AG09309 (cell line): Measurements from ENCODE around the gene PHLDB2.

Experiments
- DNase-seq: peaks from one replicate; pipeline ENCODE4 v3.0.0-alpha.2; 2010; ENCODE audit warnings: low read depth
- H3K4me3 ChIP-seq: 2 replicates; pipeline ENCODE4 v1.5.1; 2011; ENCODE audit warnings: mild to moderate bottlenecking, low read depth, low read length, moderate library complexity; ENCODE audit not compliant: control insufficient read depth
- TF ChIP-seq, protein P1 (sequence below): IDR thresholded peaks from 2 replicates; pipeline ENCODE4 v1.5.1; 2011; ENCODE audit warnings: mild to moderate bottlenecking, low read depth, low read length, inconsistent platforms; ENCODE audit not compliant: insufficient read depth, control insufficient read depth; ENCODE audit errors: missing control alignments

Gene PHLDB2

DNA sequence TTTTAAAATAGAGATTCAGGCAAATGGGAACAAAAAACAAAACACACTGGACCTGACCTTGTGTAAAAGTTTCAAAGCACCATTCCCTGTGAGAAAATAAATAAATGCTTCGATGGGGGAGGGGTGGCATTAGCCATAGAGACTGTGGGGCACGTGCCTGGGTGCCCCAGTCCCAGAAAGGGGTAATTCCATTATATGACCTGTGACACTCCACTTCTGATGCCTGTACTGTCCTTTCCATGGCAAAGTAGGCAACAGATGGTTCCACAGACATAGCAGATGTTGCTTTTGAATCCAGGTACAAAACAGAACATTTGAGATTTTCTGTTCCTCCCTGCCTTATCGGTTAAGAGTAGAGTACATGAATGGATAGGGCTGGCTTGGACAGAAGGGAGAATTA is 3.9 kb downstream of the PHLDB2 start:
- DNase-seq, result no peak
- TF ChIP-seq, protein P1, sequence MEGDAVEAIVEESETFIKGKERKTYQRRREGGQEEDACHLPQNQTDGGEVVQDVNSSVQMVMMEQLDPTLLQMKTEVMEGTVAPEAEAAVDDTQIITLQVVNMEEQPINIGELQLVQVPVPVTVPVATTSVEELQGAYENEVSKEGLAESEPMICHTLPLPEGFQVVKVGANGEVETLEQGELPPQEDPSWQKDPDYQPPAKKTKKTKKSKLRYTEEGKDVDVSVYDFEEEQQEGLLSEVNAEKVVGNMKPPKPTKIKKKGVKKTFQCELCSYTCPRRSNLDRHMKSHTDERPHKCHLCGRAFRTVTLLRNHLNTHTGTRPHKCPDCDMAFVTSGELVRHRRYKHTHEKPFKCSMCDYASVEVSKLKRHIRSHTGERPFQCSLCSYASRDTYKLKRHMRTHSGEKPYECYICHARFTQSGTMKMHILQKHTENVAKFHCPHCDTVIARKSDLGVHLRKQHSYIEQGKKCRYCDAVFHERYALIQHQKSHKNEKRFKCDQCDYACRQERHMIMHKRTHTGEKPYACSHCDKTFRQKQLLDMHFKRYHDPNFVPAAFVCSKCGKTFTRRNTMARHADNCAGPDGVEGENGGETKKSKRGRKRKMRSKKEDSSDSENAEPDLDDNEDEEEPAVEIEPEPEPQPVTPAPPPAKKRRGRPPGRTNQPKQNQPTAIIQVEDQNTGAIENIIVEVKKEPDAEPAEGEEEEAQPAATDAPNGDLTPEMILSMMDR, result no peak
- H3K4me3 ChIP-seq, result no peak overlapping the region

GRCh38 chr3:111863942-111864694 is 5.1 kb downstream of the PHLDB2 start:
- no peak for DNase-seq
- TF ChIP-seq, protein P1, result no peak
- no peak overlapping the region for H3K4me3 ChIP-seq

- peak; percentile 70 for DNase-seq
- TF ChIP-seq, protein P1, result peak; percentile 48
- H3K4me3 ChIP-seq, result no peak overlapping the region
Measured at GRCh38 chr3:111864821-111865656, 6.0 kb downstream of the PHLDB2 start.

DNA sequence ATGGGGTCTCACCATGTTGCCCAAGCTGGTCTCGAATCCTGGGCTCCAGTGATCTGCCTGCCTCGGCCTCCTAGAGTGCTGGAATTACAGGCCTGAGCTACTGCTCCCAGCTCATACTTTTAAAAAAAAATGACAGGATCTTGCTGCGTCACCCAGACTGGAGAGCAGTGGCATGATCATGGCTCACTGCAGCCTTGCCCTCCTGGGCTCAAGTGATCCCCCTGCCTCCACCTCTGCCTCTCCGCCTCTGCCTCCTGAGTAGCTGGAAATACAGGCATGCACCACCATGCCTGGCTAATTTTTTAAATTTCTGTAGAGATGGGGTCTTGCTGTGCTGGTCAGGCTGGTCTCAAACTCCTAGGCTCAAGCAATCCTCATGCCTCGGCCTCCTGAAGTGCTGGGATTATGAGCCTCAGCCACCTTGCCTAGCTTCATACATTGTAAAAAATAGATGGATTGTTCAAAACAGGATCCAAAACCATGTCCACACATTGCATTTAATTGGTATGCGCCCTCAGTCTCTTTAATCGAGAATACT is 8.9 kb downstream of the PHLDB2 start:
- no peak for DNase-seq
- TF ChIP-seq, protein P1, result no peak

DNA sequence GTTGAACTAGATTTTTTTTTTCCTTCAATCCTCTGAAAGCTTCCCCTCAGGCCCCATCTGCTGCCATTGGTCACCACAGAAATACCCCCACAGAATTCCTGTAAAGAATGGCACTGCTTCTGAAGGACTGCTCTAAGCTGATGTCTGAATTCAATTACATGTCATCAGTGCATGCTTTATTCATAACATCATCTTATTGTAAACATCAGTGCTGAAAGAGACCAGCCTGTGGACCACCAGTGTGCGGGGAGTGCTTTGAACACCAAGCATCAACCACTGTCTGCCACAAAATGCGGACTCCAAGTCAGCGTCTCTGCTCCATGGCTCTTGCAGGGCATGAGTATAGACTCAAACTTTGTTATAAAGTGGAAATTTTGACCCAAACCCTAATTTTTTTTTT is 11.6 kb downstream of the PHLDB2 start:
- TF ChIP-seq, protein P1, result no peak
- no peak overlapping the region for H3K4me3 ChIP-seq
- DNase-seq, result no peak

More for the DNA sequence above, 8.9 kb downstream of the PHLDB2 start:
- no peak overlapping the region for H3K4me3 ChIP-seq

DNA sequence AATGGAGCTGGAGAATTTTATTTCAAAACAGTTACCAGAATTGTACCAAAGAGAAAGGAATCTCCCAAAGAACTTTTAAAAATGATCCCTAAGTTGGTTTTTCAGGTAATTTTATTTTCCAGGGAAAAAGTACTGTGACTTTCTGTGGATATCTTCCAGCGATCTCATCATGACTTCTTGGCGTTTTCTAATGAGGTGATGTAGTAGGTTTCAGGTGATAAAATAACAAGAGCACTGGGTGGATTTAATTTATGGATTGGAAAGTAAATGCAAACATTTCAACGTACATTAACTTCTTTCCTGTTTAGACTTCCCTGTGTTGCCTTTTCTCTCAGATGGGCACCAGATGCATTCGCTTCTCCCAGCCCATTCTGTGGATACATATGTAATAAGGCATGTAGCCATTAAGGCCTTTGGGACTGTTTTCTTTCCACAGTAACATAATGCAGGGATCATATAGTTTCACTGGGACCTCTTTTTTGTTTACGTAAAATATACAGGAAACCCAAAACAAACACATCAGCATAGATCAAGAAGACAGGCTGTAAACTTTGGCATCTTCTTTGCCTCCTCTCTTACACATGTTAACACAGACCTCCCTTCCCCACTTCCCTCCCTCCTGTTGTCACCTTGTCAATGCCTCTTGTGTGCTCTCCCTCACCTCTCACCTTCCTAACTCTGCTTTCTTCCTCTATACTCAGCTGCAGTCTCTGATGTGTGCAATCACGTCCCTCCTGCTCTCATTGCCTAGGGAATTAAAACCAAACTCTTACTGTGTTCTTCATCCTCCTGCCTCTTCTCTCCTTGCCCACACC is 13.0 kb downstream of the PHLDB2 start:
- TF ChIP-seq, protein P1, result no peak
- H3K4me3 ChIP-seq, result no peak overlapping the region
- DNase-seq, result no peak
